ENCODE data around the gene TRABD2B.

The TRABD2B gene

GRCh38 chr1:47778280-47778679, 218.9 kb downstream of the TRABD2B start:
- H3K27ac ChIP-seq = no peak overlapping the region

GRCh38 chr1:47777322-47777721, 219.9 kb downstream of the TRABD2B start:
- TF ChIP-seq CTCF (conservative IDR thresholded peaks at IDR 0.05) = no peak
- no peak for TF ChIP-seq ZFX (IDR thresholded peaks at IDR 0.05)
- H3K27ac ChIP-seq = no peak overlapping the region

More at GRCh38 chr1:47778280-47778679, 218.9 kb downstream of the TRABD2B start:
- TF ChIP-seq CTCF (conservative IDR thresholded peaks at IDR 0.05) (no peak), ZFX (IDR thresholded peaks at IDR 0.05) (no peak)

GRCh38 chr1:47776667-47777131, 220.5 kb downstream of the TRABD2B start:
- no peak for TF ChIP-seq ZFX (IDR thresholded peaks at IDR 0.05)
- no peak for TF ChIP-seq CTCF (conservative IDR thresholded peaks at IDR 0.05)
- no peak overlapping the region for H3K27ac ChIP-seq

GRCh38 chr1:47774986-47775834, 222.0 kb downstream of the TRABD2B start:
- H3K27ac ChIP-seq = no peak overlapping the region
- TF ChIP-seq ZFX (IDR thresholded peaks at IDR 0.05) (no peak), CTCF (conservative IDR thresholded peaks at IDR 0.05) (no peak)

- no peak overlapping the region for H3K27ac ChIP-seq
- TF ChIP-seq ZFX (IDR thresholded peaks at IDR 0.05) = no peak
- TF ChIP-seq CTCF (conservative IDR thresholded peaks at IDR 0.05) = no peak
Measured at GRCh38 chr1:47772960-47773682, 224.1 kb downstream of the TRABD2B start.

- TF ChIP-seq CTCF (conservative IDR thresholded peaks at IDR 0.05) (no peak), ZFX (IDR thresholded peaks at IDR 0.05) (no peak)
Measured at GRCh38 chr1:47772281-47772680, 224.9 kb downstream of the TRABD2B start.

GRCh38 chr1:47771751-47772150, 225.4 kb downstream of the TRABD2B start:
- TF ChIP-seq ZFX (IDR thresholded peaks at IDR 0.05) = no peak
- no peak for TF ChIP-seq CTCF (conservative IDR thresholded peaks at IDR 0.05)
- H3K27ac ChIP-seq = no peak overlapping the region

More at GRCh38 chr1:47772281-47772680, 224.9 kb downstream of the TRABD2B start:
- H3K27ac ChIP-seq = no peak overlapping the region

Measured in C4-2B (cell line).